CMK (cell line): Measurements from ENCODE around the gene DCN.

Experiments used
- DNase-seq: peaks from one replicate; pipeline ENCODE4 v3.0.0-alpha.2; 2010; ENCODE audit warnings: low read depth

The DCN gene

DNA sequence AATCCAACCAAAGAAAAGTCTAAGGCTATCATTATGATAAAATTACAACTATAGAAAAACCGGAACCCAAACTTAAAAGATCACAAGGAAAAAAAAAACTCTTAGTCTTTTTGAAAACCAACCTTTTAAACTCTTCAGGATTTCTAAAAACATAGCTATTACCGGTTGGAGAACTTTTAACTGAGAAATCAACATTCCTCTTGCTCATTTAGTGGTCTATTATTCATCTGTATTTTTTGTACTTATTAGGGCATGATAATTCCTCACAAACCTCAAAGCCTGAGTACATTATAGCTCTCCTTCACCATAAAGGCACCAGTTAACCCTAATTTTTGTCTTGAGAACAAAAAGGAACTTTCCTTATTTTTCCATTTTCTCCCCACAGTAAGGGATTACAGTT lies 81.7 kb downstream of the DCN start:
- no peak for DNase-seq

DNA sequence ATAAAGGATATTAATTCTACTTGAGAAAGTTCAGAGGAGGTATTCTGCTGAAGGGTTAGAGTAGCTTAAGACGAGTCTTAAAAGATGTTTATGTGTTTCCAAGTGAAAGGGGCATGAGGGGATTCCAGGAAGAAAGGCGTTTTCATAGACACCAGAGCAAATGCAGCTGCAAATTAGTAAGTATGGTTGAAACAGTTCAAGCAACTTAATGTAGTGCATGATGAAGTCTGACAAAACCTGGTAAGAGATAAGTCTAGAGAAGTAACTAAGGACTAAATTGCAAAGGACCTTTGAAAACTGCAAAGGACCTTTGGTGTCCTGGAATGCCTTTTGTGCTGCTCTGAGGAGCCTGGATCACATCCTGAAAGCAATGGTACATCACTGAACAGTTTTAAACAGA lies 82.8 kb downstream of the DCN start:
- DNase-seq = no peak

DNA sequence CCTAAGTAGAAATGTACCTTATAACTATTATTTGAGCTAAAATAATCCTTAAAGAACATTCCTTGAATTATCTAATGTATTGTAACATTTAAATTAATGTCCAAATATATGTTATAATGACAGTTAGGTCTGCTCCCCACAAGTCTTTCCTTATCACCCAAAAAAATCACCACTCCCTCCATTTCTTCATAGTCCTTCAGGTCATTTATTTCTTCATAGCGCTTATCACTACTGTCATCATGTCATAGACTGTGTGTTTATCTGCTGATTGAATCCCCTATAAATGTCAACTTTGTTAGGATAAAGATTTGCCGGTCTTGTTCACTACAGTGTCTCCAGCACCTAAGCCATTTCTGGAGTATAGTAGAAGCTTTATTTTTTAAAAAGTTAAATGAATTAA lies 83.3 kb downstream of the DCN start:
- no peak for DNase-seq

DNA sequence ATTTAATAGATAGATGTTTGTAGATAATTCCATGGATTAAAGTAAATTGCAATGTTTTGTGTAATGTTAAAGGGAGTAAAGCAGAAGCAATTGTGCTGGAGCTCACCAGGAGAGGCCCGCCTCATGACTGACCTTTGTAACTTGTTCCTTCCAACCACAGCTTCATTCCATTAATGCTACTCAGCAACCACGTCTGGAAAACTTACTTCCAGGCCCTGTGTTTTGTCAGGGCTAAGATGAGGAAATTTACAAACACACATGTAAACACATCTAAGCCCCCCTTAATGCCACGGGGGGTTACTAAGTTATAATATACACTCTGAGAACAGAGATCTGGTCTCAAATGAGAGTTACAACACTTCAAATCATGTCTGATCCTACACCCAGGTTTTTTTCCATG lies 83.7 kb downstream of the DCN start:
- no peak for DNase-seq

DNA sequence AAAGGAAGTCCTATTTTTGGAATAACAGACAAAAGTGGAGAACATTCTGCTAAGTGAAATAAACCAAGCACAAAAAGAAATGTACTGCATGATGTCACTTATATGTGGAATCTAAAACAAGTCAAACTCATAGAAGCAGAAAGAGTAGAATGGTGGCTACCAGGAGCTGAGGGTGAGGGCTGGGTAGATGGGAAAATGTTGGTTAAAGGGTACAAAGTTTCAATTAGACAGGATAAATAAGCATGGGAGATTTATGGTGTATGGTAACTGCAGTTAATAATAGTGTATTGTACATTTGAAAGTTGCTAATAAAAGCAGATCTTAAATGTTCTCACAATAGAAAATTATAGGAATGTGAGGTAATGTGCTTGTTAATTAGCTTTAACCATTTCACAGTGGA lies 84.2 kb downstream of the DCN start:
- DNase-seq = no peak

DNA sequence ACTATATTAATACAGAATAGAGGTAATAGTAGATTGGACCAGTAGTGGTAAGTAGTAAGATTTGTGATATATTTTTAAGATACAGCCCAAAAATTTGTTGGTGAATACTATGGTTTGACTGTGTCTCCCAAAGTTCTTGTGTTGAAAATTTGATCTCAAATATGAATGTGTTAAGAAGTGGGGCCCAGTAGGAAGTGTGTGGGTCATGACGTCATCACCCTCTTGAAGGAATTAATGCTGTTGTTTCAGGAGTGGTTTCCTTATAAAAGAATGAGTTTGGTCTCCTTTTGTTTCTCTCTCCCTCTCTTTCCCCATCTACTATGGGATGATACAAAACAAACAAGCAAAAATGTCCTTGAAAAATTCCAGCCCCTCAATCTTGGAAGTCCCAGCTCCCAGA lies 87.7 kb downstream of the DCN start:
- DNase-seq = no peak

DNA sequence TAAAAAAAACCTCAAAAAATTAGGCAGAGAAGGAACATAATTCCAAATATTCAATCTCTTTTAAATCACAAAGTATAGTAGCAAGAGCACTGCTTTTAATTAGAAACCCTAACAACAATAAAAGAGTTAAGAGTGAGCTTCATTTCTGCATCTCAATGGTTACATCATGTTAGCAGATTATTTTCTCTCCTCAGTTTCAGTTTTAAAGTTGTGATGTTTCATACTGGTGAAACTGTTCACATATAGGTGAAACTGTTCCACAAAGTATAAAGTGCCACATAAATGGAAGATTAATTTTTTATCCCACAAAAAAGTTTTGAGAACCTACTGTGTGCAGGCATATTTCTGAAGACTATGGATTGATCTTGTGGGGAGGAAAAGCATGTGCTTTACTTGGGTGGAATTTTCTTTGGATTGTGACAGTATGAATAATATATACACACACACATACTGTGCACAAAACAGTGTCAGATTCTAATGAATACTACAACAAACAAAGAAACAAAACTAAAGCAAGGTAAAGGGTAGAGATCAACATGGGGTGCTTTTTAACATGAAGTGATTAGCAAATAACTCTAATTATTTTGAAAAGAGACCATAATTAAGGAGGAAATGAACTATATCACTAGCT lies 88.5 kb downstream of the DCN start:
- DNase-seq = no peak

DNA sequence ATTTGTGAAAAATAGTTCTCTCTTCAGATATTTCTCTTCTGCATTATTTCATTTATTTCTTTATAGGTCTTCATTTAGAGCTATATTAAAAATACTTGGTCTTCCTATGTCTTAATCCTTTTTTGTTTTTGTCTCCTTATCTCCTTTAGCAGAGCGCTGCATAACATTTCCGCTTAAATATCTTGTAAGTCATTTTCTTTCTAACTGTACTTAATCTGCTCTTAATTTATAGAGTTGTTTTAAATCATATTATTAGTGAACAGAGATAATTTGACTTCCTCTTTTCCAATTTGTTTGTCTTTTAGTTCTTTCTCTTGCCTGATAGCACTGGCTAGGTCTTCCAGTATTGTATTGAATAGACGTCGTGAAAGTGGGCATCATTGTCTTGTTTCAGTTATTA lies 89.3 kb downstream of the DCN start:
- DNase-seq = no peak

DNA sequence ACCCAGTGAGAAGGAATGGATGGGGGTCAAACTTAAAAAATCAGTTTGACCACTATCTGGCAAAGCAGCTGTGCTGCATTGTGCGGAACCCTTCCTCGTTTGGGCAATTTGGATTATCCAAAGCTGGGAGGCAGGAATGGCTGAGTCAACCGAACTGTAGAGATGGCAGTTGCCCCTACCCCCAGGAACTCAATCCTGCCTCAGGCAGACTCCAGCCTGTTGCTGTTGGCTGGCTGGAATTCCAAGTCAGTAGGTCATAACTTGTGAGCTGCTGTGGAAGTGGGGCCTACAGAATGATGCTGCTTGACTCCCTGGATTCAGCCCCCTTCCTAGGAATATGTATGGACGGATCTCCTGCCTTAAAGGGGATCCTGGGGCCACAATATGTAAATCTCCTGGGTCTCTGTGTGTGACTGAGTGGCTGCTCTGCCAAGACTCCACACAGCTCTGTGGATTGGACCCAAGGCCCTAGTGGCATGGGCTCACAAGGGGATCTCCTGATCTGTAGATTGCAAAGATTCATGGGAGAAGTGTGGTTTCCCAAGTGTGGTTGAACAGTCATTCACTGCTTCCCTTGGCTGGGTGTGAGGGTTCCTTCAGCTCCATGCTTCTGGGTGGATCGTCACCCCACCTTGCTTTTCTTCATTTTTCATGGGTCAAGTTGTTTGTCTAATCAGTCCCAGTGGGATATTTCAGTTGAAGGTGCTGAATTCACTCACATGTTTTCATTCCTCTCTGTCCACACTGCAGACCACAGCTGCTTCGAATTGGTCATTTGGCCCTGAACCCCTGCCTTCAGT lies 90.5 kb downstream of the DCN start:
- no peak for DNase-seq
